GM21529 (cell line): ENCODE measurements around the gene FLOT1.
A peak's percentile ranks its signal among the peaks of the same experiment; 100 is the strongest.
"Not testable (repeated sequence)": the region's sequence is repeated elsewhere in the genome, so short reads cannot be mapped to it uniquely, and the experiment has no call there.

ENCODE experiments used
- ATAC-seq: cut with Tn5 transposase; IDR thresholded peaks from one replicate; pipeline ENCODE4 v1.9.1; 2021; ENCODE audit not compliant: unreplicated experiment

Gene FLOT1

GRCh38 chr6:30723843-30724741 lies 18.4 kb downstream of the FLOT1 start:
- ATAC-seq, result not testable (repeated sequence)

GRCh38 chr6:30723159-30723842 lies 19.2 kb downstream of the FLOT1 start:
- not testable (repeated sequence) for ATAC-seq

GRCh38 chr6:30722280-30723112 lies 20.0 kb downstream of the FLOT1 start:
- ATAC-seq, result no peak

- ATAC-seq, result not testable (repeated sequence)
Observed at GRCh38 chr6:30722025-30722279, 20.5 kb downstream of the FLOT1 start.

- peak; percentile 26 for ATAC-seq
Observed at GRCh38 chr6:30721198-30722024, 21.1 kb downstream of the FLOT1 start.

- no peak for ATAC-seq
Observed at GRCh38 chr6:30720738-30721197, 21.7 kb downstream of the FLOT1 start.

GRCh38 chr6:30719791-30720737 lies 22.4 kb downstream of the FLOT1 start, which contains the start of gene TUBB:
TSS of gene TUBB (plus strand) at chr6:30720352. CDS start at chr6:30720507, 155 bp downstream.
- ATAC-seq, result peak; percentile 40

- no peak for ATAC-seq
Observed at GRCh38 chr6:30719356-30719755, 23.1 kb downstream of the FLOT1 start.

GRCh38 chr6:30717845-30718720 lies 24.4 kb downstream of the FLOT1 start:
- ATAC-seq, result not testable (repeated sequence)

- ATAC-seq, result peak; percentile 68
Observed at GRCh38 chr6:30717129-30717844, 25.2 kb downstream of the FLOT1 start, which contains the start of gene MDC1. TSS of gene MDC1 (minus strand) at chr6:30717281. CDS start at chr6:30715175, 2,106 bp downstream.

GRCh38 chr6:30716879-30717128 lies 25.7 kb downstream of the FLOT1 start:
- no peak for ATAC-seq

GRCh38 chr6:30714263-30714662 lies 28.2 kb downstream of the FLOT1 start:
- no peak for ATAC-seq

GRCh38 chr6:30712441-30712945 lies 30.0 kb downstream of the FLOT1 start:
- no peak for ATAC-seq

- no peak for ATAC-seq
Observed at GRCh38 chr6:30711758-30712380, 30.6 kb downstream of the FLOT1 start.

- no peak for ATAC-seq
Observed at GRCh38 chr6:30709101-30709868, 33.2 kb downstream of the FLOT1 start.

GRCh38 chr6:30707281-30707850 lies 35.1 kb downstream of the FLOT1 start:
- ATAC-seq, result no peak
